Right lung (tissue), 10 donors: ENCODE data around the gene OR52R1. TPM values are rescaled to one million over a fixed set of nuclear protein-coding genes. Genes with fewer than 3 reads are reported as not detected.
"Not testable (repeated sequence)": the region's sequence is repeated elsewhere in the genome, so short reads cannot be mapped to it uniquely, and the experiment has no call there.

Experiments
- DNase-seq, 2 donors: peaks; one replicate each; pipeline ENCODE4 v3.0.0-alpha.2; 2013
- long read RNA-seq, 8 donors: transcript quantifications; one replicate each; lab custom pipeline, GENCODE V29; 2026
- polyA plus RNA-seq, 5 donors: library from polyadenylated mRNA; unstranded; fragments of 120-200 nt; gene quantifications; one replicate each; pipeline versions ENCODE4 v1.2.1 to v1.2.3, GENCODE V29; 2013; ENCODE audit warnings: inconsistent platforms in 1 of 5, low replicate concordance in 1 of 5; ENCODE audit not compliant: insufficient read length in 5 of 5, insufficient read depth in 1 of 5

The OR52R1 gene
- polyA plus RNA-seq = not detected
- long read RNA-seq, donor 1 = 0 reads
- long read RNA-seq, donor 2 = 0 reads
- long read RNA-seq, donor 3 = 0 reads
- long read RNA-seq, donor 4 = 0 reads
- long read RNA-seq, donor 5 = 0 reads
- long read RNA-seq, donor 6 = 0 reads
- long read RNA-seq, donor 7 = 0 reads
- long read RNA-seq, donor 8 = 0 reads

- no peak for DNase-seq
Observed at GRCh38 chr11:4804280-4804679, at the start of gene OR52R1. OR52R1 (minus strand) TSS chr11:4804380; CDS start chr11:4804380, 0 bp downstream.

- no peak for DNase-seq
Observed at GRCh38 chr11:4851033-4851432, 46.9 kb upstream of the OR52R1 start.

- no peak for DNase-seq
Observed at GRCh38 chr11:4848908-4849532, 44.8 kb upstream of the OR52R1 start, which contains the start of gene OR51S1. OR51S1 (minus strand) TSS chr11:4849208; CDS start chr11:4849208, 0 bp downstream.

GRCh38 chr11:4839851-4840549 lies 35.8 kb upstream of the OR52R1 start:
- no peak for DNase-seq

GRCh38 chr11:4830909-4831308 lies 26.7 kb upstream of the OR52R1 start:
- DNase-seq = no peak

- DNase-seq = no peak
Observed at GRCh38 chr11:4830346-4830745, 26.2 kb upstream of the OR52R1 start.

GRCh38 chr11:4826425-4826824 lies 22.2 kb upstream of the OR52R1 start:
- DNase-seq = no peak

- no peak for DNase-seq
Observed at GRCh38 chr11:4825132-4825531, 21.0 kb upstream of the OR52R1 start.

- DNase-seq = no peak
Observed at GRCh38 chr11:4821021-4821420, 16.8 kb upstream of the OR52R1 start, which contains the start of gene OR51F2. OR51F2 (plus strand) TSS chr11:4821321; CDS start chr11:4821422, 101 bp downstream.

GRCh38 chr11:4809246-4809645 lies 5.1 kb upstream of the OR52R1 start:
- no peak for DNase-seq

GRCh38 chr11:4808476-4808875 lies 4.3 kb upstream of the OR52R1 start:
- no peak for DNase-seq

GRCh38 chr11:4801316-4801715 lies 2.9 kb downstream of the OR52R1 start:
- DNase-seq = not testable (repeated sequence)

GRCh38 chr11:4798427-4799183 lies 5.6 kb downstream of the OR52R1 start:
- DNase-seq = no peak

- no peak for DNase-seq
Observed at GRCh38 chr11:4797206-4797605, 7.0 kb downstream of the OR52R1 start.

GRCh38 chr11:4782454-4782853 lies 21.7 kb downstream of the OR52R1 start:
- no peak for DNase-seq

GRCh38 chr11:4769838-4770237 lies 34.3 kb downstream of the OR52R1 start, which contains the start of gene OR51F1:
OR51F1 (minus strand) TSS chr11:4769938; CDS start chr11:4769938, 0 bp downstream.
- no peak for DNase-seq

- no peak for DNase-seq
Observed at GRCh38 chr11:4768094-4768493, 36.1 kb downstream of the OR52R1 start.

GRCh38 chr11:4766420-4767043 lies 37.6 kb downstream of the OR52R1 start:
- no peak for DNase-seq

GRCh38 chr11:4763096-4763495 lies 41.1 kb downstream of the OR52R1 start:
- no peak for DNase-seq
